Measurements from ENCODE around the gene NCF2. TPM values are rescaled to one million over a fixed set of nuclear protein-coding genes. Genes with fewer than 3 reads are reported as not detected.
A peak's percentile ranks its signal among the peaks of the same experiment; 100 is the strongest.

Gene NCF2
- total RNA-seq, 1 donor from 2014 or later, result 2.6 TPM

- no peak for DNase-seq (ENCODE audit: low spot score)
- intact Hi-C loops (cut with micrococcal nuclease), result loop anchor here (2.0 kb wide), 1 partner anchor 33 kb away; no protein-coding TSS in a partner anchor
- no peaks in the 10 kb centered on the region for H3K27me3 Mint-ChIP-seq (ENCODE audit: low read depth)
- peaks cover 2% of the 10 kb centered on the region for H3K36me3 Mint-ChIP-seq (ENCODE audit: low read depth)
- peaks cover 46% of the 10 kb centered on the region for H3K4me1 Mint-ChIP-seq (ENCODE audit: low read depth)
- H3K9me3 Mint-ChIP-seq, result no peaks in the 10 kb centered on the region
- peak overlapping the region; percentile 37 for H3K4me3 Mint-ChIP-seq (ENCODE audit: low read depth)
- H3K27ac Mint-ChIP-seq, result peak overlapping the region; percentile 21
These were observed 400 bp downstream of the NCF2 start for GRCh38 chr1:183589874-183590243.

DNA sequence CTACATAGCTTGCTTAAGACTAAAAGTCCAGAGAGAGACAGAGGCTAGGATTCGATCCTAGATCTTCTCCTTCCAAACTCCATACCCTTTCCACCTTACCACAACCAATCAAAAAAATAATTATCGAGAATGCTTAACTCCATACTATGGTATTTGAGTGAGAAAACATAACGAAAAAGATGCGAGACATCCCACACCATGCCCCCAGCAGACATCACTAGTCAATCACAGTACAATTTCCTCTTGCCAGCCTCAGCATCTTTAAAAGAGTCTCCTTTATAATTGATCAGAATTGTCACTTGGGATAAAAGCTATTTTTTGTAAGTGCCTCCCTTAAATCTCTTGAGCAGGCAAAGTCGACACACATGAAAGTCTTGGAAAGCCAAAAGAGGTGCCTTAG, 875 bp downstream of the NCF2 start:
- intact Hi-C loops (cut with micrococcal nuclease), result no loop called here
- Mint-ChIP-seq H3K36me3 (ENCODE audit: low read depth) (peaks cover 2% of the 10 kb centered on the region), H3K27me3 (ENCODE audit: low read depth) (no peaks in the 10 kb centered on the region), H3K4me3 (ENCODE audit: low read depth) (peak overlapping the region; percentile 28), H3K9me3 (no peaks in the 10 kb centered on the region), H3K27ac (peak overlapping the region; percentile 21), H3K4me1 (ENCODE audit: low read depth) (peaks cover 48% of the 10 kb centered on the region)
- no peak for DNase-seq (ENCODE audit: low spot score)

DNA sequence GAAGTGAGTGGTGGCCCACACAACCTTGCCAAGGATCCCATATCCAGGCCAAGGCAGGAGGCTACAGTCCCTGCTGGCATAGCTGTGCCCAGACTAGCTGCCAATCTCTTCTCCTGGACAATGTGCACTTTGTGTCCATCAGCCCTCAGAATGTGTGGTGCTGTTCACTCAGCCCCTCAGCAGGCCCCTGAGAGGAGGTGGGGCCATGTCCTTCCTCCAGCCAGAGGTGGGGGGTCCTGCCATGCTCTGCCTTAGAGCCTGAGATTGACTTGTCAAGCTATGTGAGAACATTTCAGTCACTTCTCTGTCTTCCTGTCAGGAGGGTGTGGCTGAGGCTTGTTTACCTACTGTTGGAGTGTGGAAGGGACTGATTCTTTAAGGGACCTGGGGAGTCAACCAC, 1.4 kb downstream of the NCF2 start:
- Mint-ChIP-seq H3K4me1 (ENCODE audit: low read depth) (peaks cover 48% of the 10 kb centered on the region), H3K27me3 (ENCODE audit: low read depth) (no peaks in the 10 kb centered on the region), H3K36me3 (ENCODE audit: low read depth) (peaks cover 2% of the 10 kb centered on the region), H3K27ac (no peak overlapping the region), H3K9me3 (no peaks in the 10 kb centered on the region), H3K4me3 (ENCODE audit: low read depth) (peak overlapping the region; percentile 22)
- DNase-seq (ENCODE audit: low spot score), result no peak
- intact Hi-C loops (cut with micrococcal nuclease), result no loop called here

DNA sequence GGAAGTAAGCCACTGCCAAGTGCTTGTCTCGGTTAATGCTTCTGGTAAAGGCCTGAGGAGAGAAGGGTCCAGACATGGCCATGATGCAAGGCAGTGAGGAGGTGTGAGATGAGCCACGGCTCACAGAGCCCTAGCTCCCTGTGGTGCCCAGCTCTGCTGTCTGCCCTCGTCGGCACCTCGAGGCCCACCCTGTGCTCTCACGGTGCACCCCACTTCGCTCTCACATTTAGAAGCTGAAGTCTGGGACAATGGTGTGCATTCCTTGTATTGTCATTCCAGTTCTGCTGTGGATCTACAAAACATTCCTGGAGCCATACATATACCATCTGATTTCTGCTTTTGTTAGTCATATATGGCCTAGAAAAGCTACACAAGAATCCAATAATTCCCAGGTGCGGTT, 3.3 kb downstream of the NCF2 start:
- no peak for DNase-seq (ENCODE audit: low spot score)
- intact Hi-C loops (cut with micrococcal nuclease), result no loop called here
- H3K27me3 Mint-ChIP-seq (ENCODE audit: low read depth), result no peaks in the 10 kb centered on the region
- peaks cover 2% of the 10 kb centered on the region for H3K36me3 Mint-ChIP-seq (ENCODE audit: low read depth)
- H3K4me1 Mint-ChIP-seq (ENCODE audit: low read depth), result peaks cover 33% of the 10 kb centered on the region
- no peaks in the 10 kb centered on the region for H3K9me3 Mint-ChIP-seq
- no peak overlapping the region for H3K4me3 Mint-ChIP-seq (ENCODE audit: low read depth)
- no peak overlapping the region for H3K27ac Mint-ChIP-seq

- no peak for DNase-seq (ENCODE audit: low spot score)
- Mint-ChIP-seq H3K4me3 (ENCODE audit: low read depth) (no peak overlapping the region), H3K36me3 (ENCODE audit: low read depth) (peaks cover 2% of the 10 kb centered on the region), H3K27ac (no peak overlapping the region), H3K27me3 (ENCODE audit: low read depth) (no peaks in the 10 kb centered on the region), H3K4me1 (ENCODE audit: low read depth) (peaks cover 33% of the 10 kb centered on the region), H3K9me3 (no peaks in the 10 kb centered on the region)
- intact Hi-C loops (cut with micrococcal nuclease), result no loop called here
These were observed 3.8 kb downstream of the NCF2 start for GRCh38 chr1:183586455-183586854.

- H3K36me3 Mint-ChIP-seq (ENCODE audit: low read depth), result peaks cover 2% of the 10 kb centered on the region
- H3K4me1 Mint-ChIP-seq (ENCODE audit: low read depth), result peaks cover 29% of the 10 kb centered on the region
- DNase-seq (ENCODE audit: low spot score), result no peak
- no peaks in the 10 kb centered on the region for H3K27me3 Mint-ChIP-seq (ENCODE audit: low read depth)
- no peak overlapping the region for H3K4me3 Mint-ChIP-seq (ENCODE audit: low read depth)
- no peak overlapping the region for H3K27ac Mint-ChIP-seq
- intact Hi-C loops (cut with micrococcal nuclease), result no loop called here
- H3K9me3 Mint-ChIP-seq, result no peaks in the 10 kb centered on the region
These were observed 5.2 kb downstream of the NCF2 start for GRCh38 chr1:183585038-183585437.

GRCh38 chr1:183584147-183584546, 6.1 kb downstream of the NCF2 start:
- Mint-ChIP-seq H3K27me3 (ENCODE audit: low read depth) (no peaks in the 10 kb centered on the region), H3K27ac (no peak overlapping the region), H3K4me1 (ENCODE audit: low read depth) (peaks cover 26% of the 10 kb centered on the region), H3K9me3 (no peaks in the 10 kb centered on the region), H3K4me3 (ENCODE audit: low read depth) (no peak overlapping the region), H3K36me3 (ENCODE audit: low read depth) (peaks cover 2% of the 10 kb centered on the region)
- DNase-seq (ENCODE audit: low spot score), result no peak
- intact Hi-C loops (cut with micrococcal nuclease), result no loop called here

GRCh38 chr1:183583466-183583865, 6.8 kb downstream of the NCF2 start:
- Mint-ChIP-seq H3K27me3 (ENCODE audit: low read depth) (no peaks in the 10 kb centered on the region), H3K9me3 (no peaks in the 10 kb centered on the region), H3K4me3 (ENCODE audit: low read depth) (no peak overlapping the region), H3K4me1 (ENCODE audit: low read depth) (peaks cover 19% of the 10 kb centered on the region), H3K27ac (no peak overlapping the region), H3K36me3 (ENCODE audit: low read depth) (peaks cover 2% of the 10 kb centered on the region)
- DNase-seq (ENCODE audit: low spot score), result no peak
- intact Hi-C loops (cut with micrococcal nuclease), result no loop called here

DNA sequence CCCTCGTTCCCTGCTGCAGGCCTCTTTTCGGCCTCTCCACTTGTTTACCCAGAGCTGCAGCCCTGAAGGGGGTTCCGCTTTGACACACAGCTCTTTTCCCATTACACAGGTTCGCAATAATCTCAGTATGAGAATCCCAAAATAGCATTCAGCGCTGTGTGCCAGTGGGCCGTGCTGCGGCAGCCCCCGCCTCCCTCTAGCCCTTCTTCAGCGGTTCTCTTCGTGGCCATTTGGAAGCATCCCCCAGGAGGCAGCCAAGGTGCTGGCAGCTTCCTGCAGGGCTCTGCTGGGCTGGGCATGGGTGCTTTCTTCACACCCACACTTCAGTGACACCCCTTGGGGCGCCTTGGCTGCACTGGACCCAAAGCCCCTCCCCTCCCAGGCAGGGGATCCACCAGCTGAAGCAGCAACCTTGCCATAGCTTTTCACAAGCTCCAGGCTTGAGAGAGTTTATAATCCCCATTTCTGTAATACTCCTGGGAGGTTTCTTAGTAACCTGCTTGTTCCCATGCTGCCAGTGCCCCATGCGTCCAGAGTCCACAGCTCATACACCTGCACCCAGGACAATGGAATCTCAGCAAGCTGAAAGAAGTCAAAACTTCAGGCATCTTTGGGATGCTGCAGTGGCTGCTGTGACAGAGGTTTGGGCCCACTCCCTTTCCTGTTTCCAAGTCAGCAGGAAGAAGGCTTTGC, 8.1 kb downstream of the NCF2 start:
- no peak for DNase-seq (ENCODE audit: low spot score)
- Mint-ChIP-seq H3K36me3 (ENCODE audit: low read depth) (peaks cover 2% of the 10 kb centered on the region), H3K4me3 (ENCODE audit: low read depth) (no peak overlapping the region), H3K27ac (no peak overlapping the region), H3K27me3 (ENCODE audit: low read depth) (no peaks in the 10 kb centered on the region), H3K9me3 (no peaks in the 10 kb centered on the region), H3K4me1 (ENCODE audit: low read depth) (peaks cover 18% of the 10 kb centered on the region)
- intact Hi-C loops (cut with micrococcal nuclease), result no loop called here

- no peak for DNase-seq (ENCODE audit: low spot score)
- H3K9me3 Mint-ChIP-seq, result no peaks in the 10 kb centered on the region
- H3K4me3 Mint-ChIP-seq (ENCODE audit: low read depth), result peak overlapping the region; percentile 26
- no peaks in the 10 kb centered on the region for H3K36me3 Mint-ChIP-seq (ENCODE audit: low read depth)
- no peaks in the 10 kb centered on the region for H3K27me3 Mint-ChIP-seq (ENCODE audit: low read depth)
- intact Hi-C loops (cut with micrococcal nuclease), result no loop called here
- peaks cover 18% of the 10 kb centered on the region for H3K4me1 Mint-ChIP-seq (ENCODE audit: low read depth)
- H3K27ac Mint-ChIP-seq, result peak overlapping the region; percentile 59
These were observed 10.0 kb downstream of the NCF2 start for GRCh38 chr1:183580281-183580682.

DNA sequence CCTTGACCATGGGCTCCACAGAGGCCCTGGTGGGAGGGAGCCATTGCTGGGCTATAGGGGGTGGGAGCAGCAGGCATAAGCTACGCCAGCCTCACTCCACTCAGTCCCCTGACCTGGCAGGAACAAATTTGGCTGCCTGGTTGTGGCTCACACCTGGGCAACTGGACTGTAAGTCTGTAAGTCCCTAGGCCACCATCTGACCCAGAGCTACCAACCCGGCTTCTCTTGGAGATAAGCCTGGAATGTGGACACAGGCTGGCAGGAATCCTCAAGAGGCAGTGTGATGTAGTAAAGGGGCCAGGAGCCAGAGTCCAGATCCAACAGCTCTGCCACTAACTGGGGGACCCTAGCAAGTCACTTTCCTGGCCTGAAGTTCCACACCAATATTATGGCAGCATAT, 11.4 kb downstream of the NCF2 start:
- no peaks in the 10 kb centered on the region for H3K27me3 Mint-ChIP-seq (ENCODE audit: low read depth)
- H3K36me3 Mint-ChIP-seq (ENCODE audit: low read depth), result no peaks in the 10 kb centered on the region
- DNase-seq (ENCODE audit: low spot score), result no peak
- no peak overlapping the region for H3K27ac Mint-ChIP-seq
- intact Hi-C loops (cut with micrococcal nuclease), result no loop called here
- peaks cover 13% of the 10 kb centered on the region for H3K4me1 Mint-ChIP-seq (ENCODE audit: low read depth)
- no peaks in the 10 kb centered on the region for H3K9me3 Mint-ChIP-seq
- no peak overlapping the region for H3K4me3 Mint-ChIP-seq (ENCODE audit: low read depth)

- intact Hi-C loops (cut with micrococcal nuclease), result no loop called here
- peaks cover 13% of the 10 kb centered on the region for H3K4me1 Mint-ChIP-seq (ENCODE audit: low read depth)
- H3K9me3 Mint-ChIP-seq, result no peaks in the 10 kb centered on the region
- no peak overlapping the region for H3K27ac Mint-ChIP-seq
- H3K36me3 Mint-ChIP-seq (ENCODE audit: low read depth), result no peaks in the 10 kb centered on the region
- no peak overlapping the region for H3K4me3 Mint-ChIP-seq (ENCODE audit: low read depth)
- DNase-seq (ENCODE audit: low spot score), result no peak
- H3K27me3 Mint-ChIP-seq (ENCODE audit: low read depth), result no peaks in the 10 kb centered on the region
These were observed 12.3 kb downstream of the NCF2 start for GRCh38 chr1:183577897-183578465.

DNA sequence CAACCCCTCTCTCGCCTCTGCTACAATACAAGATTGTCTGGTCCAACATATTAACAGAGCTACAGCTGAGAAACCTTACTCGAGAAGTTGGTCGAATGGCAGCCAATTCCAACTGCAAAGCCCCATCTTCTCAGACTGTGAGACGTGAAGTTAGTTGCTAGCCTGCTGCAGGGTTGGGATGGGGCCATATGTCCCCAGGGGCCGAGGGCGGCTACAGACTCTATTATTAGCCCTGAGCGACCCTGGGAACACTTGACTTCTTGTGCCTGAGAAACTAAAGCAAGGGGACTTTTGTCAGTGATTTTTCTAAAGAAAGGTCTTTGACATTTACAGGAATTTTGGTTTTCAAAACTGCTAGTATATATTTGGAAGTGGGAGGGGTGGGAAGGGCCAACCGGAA, 13.7 kb downstream of the NCF2 start:
- H3K36me3 Mint-ChIP-seq (ENCODE audit: low read depth), result no peaks in the 10 kb centered on the region
- intact Hi-C loops (cut with micrococcal nuclease), result no loop called here
- no peak overlapping the region for H3K27ac Mint-ChIP-seq
- H3K27me3 Mint-ChIP-seq (ENCODE audit: low read depth), result no peaks in the 10 kb centered on the region
- H3K9me3 Mint-ChIP-seq, result no peaks in the 10 kb centered on the region
- H3K4me3 Mint-ChIP-seq (ENCODE audit: low read depth), result no peak overlapping the region
- DNase-seq (ENCODE audit: low spot score), result no peak
- peaks cover 13% of the 10 kb centered on the region for H3K4me1 Mint-ChIP-seq (ENCODE audit: low read depth)
